Hematopoietic multipotent progenitor cell treated with erythropoietin and hydrocortisone succinate and interleukin-3 and kit ligand, for 6 days (in vitro differentiated cells): ENCODE results near the gene FASTKD3.
"Not testable (repeated sequence)": the region's sequence is repeated elsewhere in the genome, so short reads cannot be mapped to it uniquely, and the experiment has no call there.

Experiments
- DNase-seq: peaks from one replicate; pipeline ENCODE4 v3.0.0-alpha.2; 2015

FASTKD3 gene, protein sequence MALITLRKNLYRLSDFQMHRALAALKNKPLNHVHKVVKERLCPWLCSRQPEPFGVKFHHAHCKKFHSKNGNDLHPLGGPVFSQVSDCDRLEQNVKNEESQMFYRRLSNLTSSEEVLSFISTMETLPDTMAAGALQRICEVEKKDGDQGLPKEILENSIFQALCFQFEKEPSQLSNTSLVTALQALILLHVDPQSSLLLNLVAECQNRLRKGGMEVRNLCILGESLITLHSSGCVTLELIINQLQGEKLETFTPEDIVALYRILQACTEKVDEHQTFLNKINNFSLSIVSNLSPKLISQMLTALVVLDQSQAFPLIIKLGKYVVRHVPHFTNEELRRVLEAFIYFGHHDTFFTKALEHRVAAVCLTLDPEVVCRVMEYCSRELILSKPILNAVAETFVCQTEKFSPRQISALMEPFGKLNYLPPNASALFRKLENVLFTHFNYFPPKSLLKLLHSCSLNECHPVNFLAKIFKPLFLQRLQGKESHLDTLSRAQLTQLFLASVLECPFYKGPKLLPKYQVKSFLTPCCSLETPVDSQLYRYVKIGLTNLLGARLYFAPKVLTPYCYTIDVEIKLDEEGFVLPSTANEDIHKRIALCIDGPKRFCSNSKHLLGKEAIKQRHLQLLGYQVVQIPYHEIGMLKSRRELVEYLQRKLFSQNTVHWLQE

DNA sequence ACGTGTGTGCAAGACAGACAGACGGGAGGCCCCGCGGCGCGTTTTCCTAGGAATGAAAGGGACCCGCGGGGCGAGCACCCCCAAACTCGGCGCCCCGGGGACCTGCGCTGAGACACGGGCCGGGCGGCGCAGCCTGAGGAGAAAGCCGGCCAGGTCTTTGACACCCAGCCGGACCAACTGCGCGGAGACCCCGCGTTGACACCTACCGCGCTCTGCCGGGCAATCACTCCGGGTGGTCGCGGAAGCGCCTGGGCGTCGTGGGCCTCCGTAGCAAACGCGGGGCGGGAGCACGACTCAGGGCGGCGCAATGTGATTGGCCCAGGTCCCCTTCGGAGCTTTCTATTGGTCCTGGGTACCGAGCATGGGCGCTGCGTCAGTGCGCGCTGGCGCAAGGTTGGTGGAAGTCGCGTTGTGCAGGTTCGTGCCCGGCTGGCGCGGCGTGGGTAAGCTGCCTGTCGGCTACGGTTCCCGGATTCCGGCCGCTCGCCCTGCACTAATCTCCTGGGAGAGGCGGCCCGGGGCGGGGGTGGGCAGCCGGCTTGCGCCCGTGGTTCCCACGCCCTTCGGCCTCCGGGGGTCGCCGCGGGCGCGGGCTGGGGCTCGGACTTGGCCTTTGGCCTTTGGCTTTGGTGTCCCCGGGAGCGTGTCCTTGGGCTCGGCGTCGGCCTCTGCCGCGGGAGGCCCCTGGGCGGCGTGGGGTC lies at the start of gene FASTKD3, which contains the start of gene MTRR:
FASTKD3 (minus strand) TSS at position 259 of the 701 bp plus-strand sequence. CDS start 948 bp downstream, outside the sequence.
MTRR (plus strand) TSS at position 376 of the 701 bp plus-strand sequence. CDS start 1,647 bp downstream, outside the sequence.
- DNase-seq: peak; percentile 97

DNA sequence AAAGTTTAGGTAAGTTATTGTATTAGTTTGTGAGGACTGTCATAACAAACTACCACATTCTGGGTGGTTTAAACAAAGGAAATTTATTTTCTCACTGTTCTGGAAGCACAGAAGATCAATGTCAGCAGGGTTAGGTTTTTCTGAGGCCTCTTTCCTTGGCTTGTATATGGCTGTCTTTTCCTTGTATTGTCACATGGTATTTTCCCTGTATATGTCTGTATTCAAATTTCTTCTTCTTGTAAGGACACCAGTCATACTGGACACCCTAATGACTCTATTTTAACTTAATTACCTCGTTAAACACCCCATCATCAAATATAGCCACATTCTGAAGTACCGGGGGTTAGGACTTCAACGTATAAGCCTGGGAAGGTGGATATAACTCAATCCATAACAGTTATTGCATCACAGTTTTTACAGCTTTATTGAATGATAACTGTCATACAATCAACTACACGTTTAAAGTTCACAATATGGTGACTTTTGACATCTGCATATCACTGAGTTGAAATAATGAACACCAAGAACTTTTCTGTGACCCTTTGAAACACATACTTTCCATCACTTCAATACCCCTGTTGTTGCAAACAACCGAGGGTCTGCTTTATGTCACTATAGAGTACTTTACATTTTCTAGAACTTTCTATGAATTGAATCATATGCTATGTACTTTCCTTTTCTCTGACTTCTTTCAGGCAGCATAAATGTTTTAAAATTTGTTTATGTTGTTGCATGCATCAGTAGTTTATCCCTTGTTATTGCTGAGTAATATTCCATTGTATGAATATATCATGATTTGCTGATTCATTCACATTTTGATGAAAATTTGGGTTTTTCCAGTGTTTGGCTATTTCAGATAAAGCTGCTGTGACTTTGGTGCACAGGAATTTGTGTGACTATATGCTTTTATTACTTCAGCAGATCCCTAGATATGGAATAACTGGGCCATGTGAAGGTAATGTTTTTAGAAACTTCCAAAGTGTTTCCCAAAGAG lies 48.6 kb upstream of the FASTKD3 start:
- DNase-seq: no peak

DNA sequence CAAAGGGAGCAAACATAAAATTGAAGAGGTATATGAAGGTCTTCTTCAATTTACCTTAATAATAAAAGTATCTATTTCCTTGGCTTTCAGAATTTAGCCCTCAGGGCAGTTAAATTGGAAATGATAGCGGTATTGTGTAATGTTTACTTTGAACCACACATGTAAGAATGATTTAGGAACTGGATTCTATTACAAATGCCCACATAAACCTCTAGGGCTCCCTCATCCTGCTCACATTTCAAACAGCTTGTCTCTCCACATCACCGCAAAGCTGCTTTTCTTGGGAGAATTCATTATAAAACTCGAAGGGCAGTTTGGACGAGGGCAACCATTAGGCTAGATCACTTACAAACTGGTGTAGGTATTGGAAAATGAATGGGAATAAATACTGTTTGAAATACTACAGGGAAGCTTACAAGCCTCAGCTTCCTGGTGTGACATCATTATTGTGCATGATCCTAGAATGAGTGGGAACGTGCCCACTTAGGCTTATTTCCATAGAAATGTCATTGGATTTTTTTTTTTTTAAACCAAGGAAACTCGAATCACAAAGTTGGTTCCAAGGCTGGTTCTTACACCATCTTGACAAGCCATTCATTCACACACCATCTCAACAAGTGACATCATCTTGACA lies 47.5 kb upstream of the FASTKD3 start:
- DNase-seq: no peak

DNA sequence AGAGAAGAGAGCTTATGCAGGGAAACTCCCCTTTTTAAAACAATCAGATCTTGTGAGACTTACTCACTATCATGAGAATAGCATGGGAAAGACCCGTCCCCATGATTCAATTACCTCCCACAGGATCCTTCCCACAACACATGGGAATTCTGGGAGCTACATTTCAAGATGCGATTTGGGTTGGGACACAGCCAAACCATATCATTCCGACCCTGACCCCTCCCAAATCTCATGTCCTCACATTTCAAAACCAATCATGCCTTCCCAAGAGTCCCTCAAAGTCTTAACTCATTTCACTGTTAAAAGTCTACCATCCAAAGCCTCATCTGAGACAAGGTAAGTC lies 42.6 kb upstream of the FASTKD3 start:
- DNase-seq: not testable (repeated sequence)

DNA sequence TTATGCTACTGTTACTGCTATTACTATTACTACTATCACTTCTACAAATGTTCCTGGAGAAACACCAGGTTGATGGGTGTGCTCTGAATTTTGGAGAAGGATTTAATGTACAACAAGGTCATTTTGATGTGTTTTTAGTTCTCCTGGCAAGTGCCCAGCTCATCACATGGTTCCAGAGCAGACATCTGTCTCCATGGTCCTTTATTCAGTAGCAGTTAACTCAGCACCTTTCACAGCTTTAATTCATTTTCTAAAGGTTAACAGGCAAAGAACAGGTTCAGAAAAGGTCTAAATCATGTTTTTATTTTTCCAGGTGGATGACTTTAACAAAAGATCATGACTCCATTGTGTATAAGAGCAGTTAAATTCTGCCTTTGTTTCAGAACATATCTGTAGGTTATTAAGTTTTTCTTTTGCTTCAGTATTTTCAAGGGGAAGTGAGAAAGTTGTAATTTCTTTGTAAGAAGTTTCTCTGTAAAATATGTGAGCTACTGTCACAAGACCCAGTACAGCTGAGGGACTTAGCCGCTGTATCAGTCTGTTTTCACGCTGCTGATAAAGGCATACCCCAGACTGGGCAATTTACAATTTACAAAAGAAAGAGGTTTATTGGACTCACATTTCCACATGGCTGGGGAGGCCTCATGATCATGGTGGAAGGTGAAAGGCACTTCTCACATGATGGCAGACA lies 42.1 kb upstream of the FASTKD3 start:
- no peak for DNase-seq

DNA sequence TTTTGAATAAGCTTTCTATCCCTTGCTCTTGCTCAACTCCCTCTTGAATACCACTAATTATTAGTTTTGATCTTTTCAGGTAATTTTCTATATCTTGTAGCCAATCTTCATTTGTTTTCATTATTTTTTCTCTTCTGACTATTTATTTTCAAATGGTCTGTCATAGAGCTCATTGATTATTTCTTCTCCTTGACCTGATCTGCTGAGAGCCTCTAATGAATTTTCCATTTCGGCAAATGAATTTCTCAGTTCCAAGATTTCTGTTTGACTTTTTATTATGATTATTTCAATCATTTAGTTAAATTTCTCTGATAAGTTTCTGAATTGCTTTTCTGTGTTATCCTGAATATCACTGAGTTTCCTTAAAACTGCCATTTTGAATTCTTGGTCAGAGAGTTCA lies 39.5 kb upstream of the FASTKD3 start:
- no peak for DNase-seq

DNA sequence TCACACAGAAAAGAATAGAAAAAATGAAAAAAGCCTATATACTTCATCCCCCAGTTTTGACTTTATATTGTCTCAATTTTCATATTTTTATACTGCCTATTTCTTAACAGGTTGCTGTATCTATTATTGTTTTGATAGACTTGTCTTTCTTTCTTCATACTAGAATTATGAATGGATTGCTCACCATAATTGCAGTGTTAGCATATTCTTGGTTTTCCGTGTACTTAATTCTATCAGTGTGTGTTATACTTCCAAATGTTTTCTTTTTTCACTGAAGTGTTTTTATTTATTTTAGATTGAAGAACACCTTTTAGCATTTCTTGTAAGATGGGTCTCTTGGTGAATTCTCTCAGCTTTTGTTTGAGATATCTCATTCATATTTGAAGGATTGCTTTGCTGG lies 38.8 kb upstream of the FASTKD3 start:
- no peak for DNase-seq

DNA sequence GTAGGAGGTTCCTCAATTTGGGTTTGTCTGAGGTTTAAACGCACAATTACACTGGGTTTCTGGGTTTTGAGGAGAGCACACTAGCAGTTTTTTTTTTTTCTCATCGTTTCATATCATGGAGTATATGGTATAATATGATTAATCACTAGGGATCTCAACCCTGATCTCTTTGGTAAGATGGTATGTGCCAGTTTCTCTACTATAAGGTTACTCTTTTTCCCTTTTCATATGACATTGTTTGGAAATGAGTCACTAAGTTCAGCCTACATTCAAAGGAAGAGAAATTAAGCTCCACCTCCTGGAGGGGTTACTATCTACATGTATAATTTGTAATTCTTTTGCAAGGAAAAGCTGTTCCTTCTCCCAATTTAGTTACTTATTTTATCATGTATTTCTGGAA lies 35.3 kb upstream of the FASTKD3 start:
- DNase-seq: no peak

DNA sequence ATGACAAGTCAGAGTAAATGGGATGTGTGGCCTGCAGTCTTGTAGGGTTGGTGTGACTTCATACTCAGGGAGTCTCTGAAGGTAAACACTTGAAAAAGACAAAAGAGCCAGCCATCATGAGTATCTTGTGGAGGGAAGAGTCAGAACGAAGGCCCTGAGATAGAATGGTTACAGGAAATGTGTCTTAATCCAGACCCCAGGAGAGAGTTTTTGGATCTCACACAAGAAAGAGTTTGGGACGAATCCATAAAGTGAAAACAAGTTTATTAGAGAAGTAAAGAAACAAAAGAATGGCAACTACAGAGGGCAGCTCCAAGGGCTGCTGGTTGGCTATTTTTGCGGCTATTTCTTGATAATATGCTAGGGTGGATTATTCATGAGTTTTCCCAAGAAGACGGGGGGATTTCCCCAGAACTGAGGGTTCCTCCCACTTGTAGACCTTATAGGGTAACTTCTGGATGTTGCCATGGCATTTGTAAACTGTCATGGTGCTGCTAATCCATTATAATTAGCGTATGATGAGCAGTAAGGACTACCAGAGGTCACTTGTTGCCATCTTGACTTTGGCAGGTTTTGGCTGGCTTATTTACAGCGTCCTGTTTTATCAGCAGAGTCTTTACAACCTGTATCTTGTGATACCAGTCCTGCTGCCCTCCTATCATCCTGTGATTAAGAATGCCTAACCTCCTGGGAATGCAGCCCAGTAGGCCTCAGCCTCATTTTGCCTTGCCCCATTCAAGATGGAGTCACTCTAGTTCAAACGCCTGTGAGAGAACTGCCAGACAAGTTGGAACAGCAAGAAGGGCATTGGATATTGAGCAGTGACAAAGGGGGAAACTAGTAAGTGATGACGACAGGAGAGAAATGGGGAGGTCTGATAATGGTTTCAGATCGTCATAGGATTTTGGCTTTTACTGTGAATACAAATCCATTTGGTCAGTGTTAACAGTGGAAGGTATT lies 34.1 kb upstream of the FASTKD3 start:
- no peak for DNase-seq

DNA sequence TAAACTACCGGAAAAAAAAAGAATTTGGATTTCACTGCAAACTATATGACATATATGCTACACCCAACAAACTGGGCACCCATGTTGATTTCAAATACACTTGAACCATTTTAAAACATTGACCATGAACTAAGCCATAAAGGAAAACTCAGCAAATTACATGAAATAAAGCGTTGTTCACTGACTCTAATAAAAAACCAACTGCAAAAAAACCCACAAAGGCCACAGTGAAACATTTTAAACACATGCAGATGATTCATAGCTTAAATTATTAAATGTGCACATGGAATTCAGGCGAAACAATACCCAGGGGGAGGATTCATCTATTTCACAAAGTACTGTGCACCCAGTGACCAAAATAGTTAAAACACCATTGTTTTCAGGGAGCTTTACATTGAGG lies 33.4 kb upstream of the FASTKD3 start:
- no peak for DNase-seq

DNA sequence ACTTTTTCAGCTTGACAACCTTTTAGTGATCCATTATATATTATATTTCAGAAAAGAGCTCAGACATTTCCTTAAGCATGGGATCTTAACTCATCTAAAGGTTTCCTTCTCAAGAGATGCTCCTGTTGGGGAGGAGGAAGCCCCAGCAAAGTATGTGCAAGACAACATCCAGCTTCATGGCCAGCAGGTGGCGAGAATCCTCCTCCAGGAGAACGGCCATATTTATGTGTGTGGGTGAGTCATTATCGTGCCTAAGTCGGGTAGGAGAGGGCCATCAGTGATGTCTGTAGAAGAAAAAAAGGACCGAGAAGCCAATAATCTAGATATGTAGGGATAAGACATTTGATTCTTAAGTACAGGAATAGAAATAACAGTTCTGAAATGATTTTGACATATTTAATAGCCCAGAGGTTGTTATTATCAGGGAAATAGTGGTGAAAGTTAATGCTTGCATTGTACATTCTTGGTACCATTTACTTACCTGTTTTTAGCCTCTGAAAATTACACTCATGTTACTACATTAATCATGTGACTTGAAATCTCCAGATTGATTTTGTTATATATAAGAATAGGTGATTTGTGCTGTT lies 28.3 kb upstream of the FASTKD3 start:
- peak; percentile 76 for DNase-seq

DNA sequence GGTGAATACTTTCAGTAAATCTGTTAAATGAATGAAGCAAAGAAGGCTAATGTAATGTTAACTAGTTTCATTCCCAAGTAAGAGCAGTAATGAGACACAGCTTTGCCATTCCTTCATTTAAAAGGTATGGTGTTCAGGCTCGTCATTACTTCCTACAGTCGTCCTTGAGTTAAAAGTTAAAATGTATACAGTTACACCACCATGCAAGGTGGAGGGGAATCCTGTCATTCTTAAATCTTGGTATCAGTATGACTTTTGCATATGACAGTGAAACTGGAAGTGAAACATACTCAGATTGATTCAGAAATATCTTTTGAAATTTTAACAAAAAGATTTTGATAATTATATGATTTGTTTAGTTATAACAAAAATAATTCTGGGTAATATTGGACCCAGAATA lies 26.0 kb upstream of the FASTKD3 start:
- no peak for DNase-seq

DNA sequence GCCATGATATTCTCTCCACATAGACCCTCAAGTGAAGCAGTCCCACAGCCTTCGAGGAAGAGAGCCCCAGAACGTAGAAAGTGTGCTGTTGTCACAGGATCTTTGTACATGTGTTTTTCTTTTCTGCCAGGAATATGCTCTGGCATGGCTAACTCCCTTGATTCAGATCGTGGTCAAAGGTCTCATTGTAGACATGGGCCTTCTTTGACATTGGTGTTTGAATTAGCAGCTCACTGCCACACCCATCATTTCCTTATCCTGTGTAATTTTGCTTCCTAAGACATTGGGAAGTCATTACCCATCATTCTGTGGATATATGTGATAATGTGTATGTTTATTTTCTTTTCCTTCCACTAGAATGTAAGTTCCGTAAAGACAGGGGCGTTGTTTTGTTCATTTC lies 25.6 kb upstream of the FASTKD3 start:
- DNase-seq: no peak

DNA sequence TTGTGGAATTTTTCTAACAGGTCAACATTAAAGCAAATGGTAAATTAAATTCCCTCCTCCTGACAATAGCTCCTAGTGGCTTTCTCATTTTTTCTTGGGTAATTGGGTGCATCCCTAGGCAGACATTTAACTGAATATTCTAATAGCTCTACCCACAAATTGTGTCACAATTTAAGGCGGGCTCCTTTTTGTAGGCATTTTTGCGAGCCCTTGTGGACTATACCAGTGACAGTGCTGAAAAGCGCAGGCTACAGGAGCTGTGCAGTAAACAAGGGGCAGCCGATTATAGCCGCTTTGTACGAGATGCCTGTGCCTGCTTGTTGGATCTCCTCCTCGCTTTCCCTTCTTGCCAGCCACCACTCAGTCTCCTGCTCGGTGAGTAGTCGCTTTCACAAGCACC lies 20.1 kb upstream of the FASTKD3 start:
- DNase-seq: no peak

DNA sequence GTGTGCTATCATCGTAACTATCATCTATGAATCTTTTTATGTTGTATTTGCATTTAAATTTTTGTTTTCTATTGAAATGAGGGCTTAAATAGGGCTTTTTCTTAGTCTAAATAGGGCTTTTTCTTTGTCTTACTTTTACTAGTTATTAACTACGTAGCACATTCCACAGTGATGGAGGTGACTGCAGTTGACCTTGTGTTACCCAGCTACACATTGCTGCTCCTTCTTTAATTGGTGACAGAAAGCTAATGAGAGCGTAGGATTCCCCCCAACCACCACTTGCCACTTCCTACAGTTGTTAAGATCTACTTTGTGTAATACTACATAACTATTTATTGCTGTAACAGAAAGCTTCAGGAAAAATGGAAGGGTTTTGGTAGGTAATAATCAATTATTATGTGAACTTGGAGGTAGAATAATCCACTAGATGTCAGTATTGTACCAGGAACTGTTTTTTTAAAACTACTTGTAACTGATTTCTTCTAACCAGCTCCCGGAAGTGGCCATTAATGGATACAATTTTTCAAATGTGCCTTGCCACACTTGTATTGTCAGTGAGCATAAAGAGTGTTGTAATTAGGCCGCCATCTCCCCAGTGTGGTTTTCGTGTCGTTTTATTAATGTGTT lies 18.1 kb upstream of the FASTKD3 start:
- DNase-seq: peak; percentile 69

DNA sequence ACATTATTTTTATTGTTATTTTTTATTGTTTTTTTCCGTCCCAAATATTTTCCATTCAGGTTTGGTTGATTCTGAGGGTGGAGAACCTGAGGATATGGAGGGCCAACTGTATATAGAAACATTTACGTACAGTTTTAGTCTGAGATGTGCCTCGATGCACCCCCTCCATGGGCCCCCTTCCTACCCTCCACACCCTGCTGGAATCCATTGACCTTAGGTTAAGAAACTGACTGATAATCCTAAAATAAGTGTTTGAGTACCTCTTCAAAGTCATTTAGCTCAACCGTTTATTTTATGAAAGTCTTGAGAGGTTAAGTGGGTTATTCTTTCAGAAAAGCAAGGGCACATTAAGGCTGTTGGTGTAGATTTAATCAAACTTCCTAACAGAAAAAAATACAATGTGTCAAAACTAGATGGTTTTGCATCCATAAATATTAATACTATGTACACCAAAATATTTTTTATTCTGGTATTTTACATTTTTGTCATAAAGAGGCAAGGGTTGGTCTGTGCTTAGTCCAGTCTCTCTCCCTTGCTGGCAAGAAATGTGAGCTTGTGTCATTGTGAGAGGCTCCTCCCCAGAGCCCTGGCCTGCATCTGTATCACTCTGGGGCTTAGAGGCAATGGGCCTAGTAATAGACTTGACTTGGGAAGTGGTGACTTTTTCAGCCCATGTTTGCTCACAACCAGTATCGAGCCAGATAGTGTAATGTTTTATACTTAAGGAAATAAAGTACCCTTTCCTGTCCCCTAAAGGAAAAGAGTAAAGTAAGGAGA lies 15.8 kb upstream of the FASTKD3 start:
- no peak for DNase-seq

DNA sequence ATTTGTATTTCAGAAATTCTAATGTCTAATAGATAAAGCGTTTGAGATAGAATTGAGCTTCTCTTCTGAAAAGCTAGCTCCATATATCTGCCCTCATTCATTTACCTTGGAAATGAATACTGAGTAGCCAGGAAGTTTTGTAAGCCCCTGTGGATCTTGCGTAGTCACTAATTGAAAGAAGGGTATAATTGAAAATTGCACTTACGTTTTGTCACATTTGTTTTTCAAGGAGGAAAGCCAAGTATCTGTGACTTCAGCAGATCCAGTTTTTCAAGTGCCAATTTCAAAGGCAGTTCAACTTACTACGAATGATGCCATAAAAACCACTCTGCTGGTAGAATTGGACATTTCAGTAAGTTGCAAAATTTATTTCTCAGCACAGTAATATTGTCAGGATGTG lies 14.1 kb upstream of the FASTKD3 start:
- no peak for DNase-seq

DNA sequence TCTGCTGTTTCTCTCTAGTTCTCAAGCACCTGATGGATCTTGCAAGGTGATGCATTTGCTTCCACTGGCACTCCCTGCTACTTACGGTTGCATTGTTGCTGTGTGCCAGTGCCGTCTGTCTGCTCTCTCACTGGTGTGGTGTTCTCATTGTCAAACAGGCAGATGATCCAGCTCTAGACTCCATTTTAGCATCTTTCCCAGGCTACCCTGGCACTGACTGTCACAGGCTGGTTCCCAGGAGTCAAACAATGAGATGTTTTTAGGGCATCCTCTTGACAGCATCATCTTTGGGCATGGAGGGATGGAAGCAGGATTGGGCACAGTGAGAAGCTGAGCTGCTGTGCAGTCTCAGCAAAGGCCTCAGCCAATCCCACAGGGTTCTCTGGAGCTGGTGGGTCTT lies 13.0 kb upstream of the FASTKD3 start:
- no peak for DNase-seq
